ENCODE results near the gene EPN3. TPM values are rescaled to one million over a fixed set of nuclear protein-coding genes. Genes with fewer than 3 reads are reported as not detected.

EPN3 gene
- total RNA-seq, 6 donors from 2014 or later = 0.74 to 14.4 (median 1.2) TPM; not detected in 1

- Histone ChIP-seq H3K27me3 (peaks cover 0 to 44% (median 32%) of the 10 kb centered on the region in 4 donors), H3K27ac (no peak overlapping the region), H3K4me3 (peak overlapping the region in 2 of 4 donors; percentile 60), H3K9me3 (no peaks in the 10 kb centered on the region), H3K36me3 (peaks cover 0 to 11% (median 9%) of the 10 kb centered on the region in 4 donors), H3K4me1 (peaks cover 38 to 47% (median 41%) of the 10 kb centered on the region in 4 donors)
- WGBS, 2 donors = 9 to 10% methylated on average over 18 of the region's 18 CpGs
- TF ChIP-seq POLR2AphosphoS5 (IDR thresholded peaks at IDR 0.05) (no peak), POLR2A (IDR thresholded peaks at IDR 0.05) (no peak), EP300 (IDR thresholded peaks at IDR 0.05) (no peak), CTCF (IDR thresholded peaks at IDR 0.05) (no peak)
- ATAC-seq (ENCODE audit: low FRiP score in 2 of 2) (no peak), DNase-seq (no peak)
These were observed 26.0 kb downstream of the EPN3 start for GRCh38 chr17:50558581-50558940.

- peak overlapping the region in 3 of 4 donors; percentile 48 to 60 (median 60) for H3K4me3 ChIP-seq
- H3K27ac ChIP-seq = no peak overlapping the region
- H3K4me1 ChIP-seq = peaks cover 38 to 47% (median 41%) of the 10 kb centered on the region in 4 donors
- no peaks in the 10 kb centered on the region for H3K9me3 ChIP-seq
- H3K36me3 ChIP-seq = peaks cover 0 to 11% (median 9%) of the 10 kb centered on the region in 4 donors
- DNase-seq (peak; percentile 52 to 85), ATAC-seq (ENCODE audit: low FRiP score in 2 of 2) (peak in 1 of 2 donors; percentile 1)
- peaks cover 0 to 44% (median 32%) of the 10 kb centered on the region in 4 donors for H3K27me3 ChIP-seq
- TF ChIP-seq EP300 (IDR thresholded peaks at IDR 0.05) = no peak
- TF ChIP-seq POLR2AphosphoS5 (IDR thresholded peaks at IDR 0.05) = no peak
- no peak for TF ChIP-seq POLR2A (IDR thresholded peaks at IDR 0.05)
- no peak for TF ChIP-seq CTCF (IDR thresholded peaks at IDR 0.05)
- 3 to 5% methylated on average over 30 to 47 of the region's 55 CpGs for WGBS, 2 donors
These were observed 26.5 kb downstream of the EPN3 start for GRCh38 chr17:50558941-50559614.

GRCh38 chr17:50559674-50560184, 27.2 kb downstream of the EPN3 start:
- TF ChIP-seq CTCF (IDR thresholded peaks at IDR 0.05) (no peak), POLR2A (IDR thresholded peaks at IDR 0.05) (no peak), EP300 (IDR thresholded peaks at IDR 0.05) (no peak), POLR2AphosphoS5 (IDR thresholded peaks at IDR 0.05) (no peak)
- peak overlapping the region in 3 of 4 donors; percentile 48 to 60 (median 60) for H3K4me3 ChIP-seq
- H3K27me3 ChIP-seq = peaks cover 0 to 44% (median 32%) of the 10 kb centered on the region in 4 donors
- no peak overlapping the region for H3K27ac ChIP-seq
- peaks cover 38 to 51% (median 41%) of the 10 kb centered on the region in 4 donors for H3K4me1 ChIP-seq
- no peaks in the 10 kb centered on the region for H3K9me3 ChIP-seq
- ATAC-seq (ENCODE audit: low FRiP score in 2 of 2) (peak in 1 of 2 donors; percentile 57), DNase-seq (peak in 1 of 2 donors; percentile 55)
- peaks cover 0 to 11% (median 9%) of the 10 kb centered on the region in 4 donors for H3K36me3 ChIP-seq
- WGBS, 2 donors = 4 to 9% methylated on average over 20 to 21 of the region's 27 CpGs

- TF ChIP-seq CTCF (IDR thresholded peaks at IDR 0.05) (no peak), POLR2A (IDR thresholded peaks at IDR 0.05) (no peak), POLR2AphosphoS5 (IDR thresholded peaks at IDR 0.05) (no peak), EP300 (IDR thresholded peaks at IDR 0.05) (no peak)
- WGBS, 2 donors = 3% methylated on average over 6 to 34 of the region's 56 CpGs
- peaks cover 38 to 57% (median 41%) of the 10 kb centered on the region in 4 donors for H3K4me1 ChIP-seq
- no peak within 1 kb of the TSS for H3K27ac ChIP-seq
- H3K9me3 ChIP-seq = no peaks in the 10 kb centered on the region
- DNase-seq (peak; percentile 83 to 98), ATAC-seq (ENCODE audit: low FRiP score in 2 of 2) (peak; percentile 81 to 93)
- H3K36me3 ChIP-seq = peaks cover 0 to 7% (median 4%) of the 10 kb centered on the region in 4 donors
- peak within 1 kb of the TSS; percentile 20 to 60 (median 54) for H3K4me3 ChIP-seq
- H3K27me3 ChIP-seq = peaks cover 0 to 44% (median 32%) of the 10 kb centered on the region in 4 donors
These were observed 27.8 kb downstream of the EPN3 start, which contains the start of gene CACNA1G for GRCh38 chr17:50560185-50560824. TSS of gene CACNA1G (plus strand) at chr17:50560715. CDS start at chr17:50561460, 745 bp downstream.
